HCT116 (cell line): Measurements from ENCODE around the gene INPP4A. TPM values are rescaled to one million over a fixed set of nuclear protein-coding genes. Genes with fewer than 3 reads are reported as not detected.

ENCODE experiments used
- ATAC-seq: fragments of 200-7000 bp; cut with Tn5 transposase; 2 replicates; pipeline ENCODE4 v1.9.1; 2020; ENCODE audit warnings: mild to moderate bottlenecking, moderate library complexity
- BruUV-seq: library from RNA; stranded (reverse); fragments of 400-500 nt; replicated peaks from 2 replicates; lab custom pipeline; 2021; lab: Mats Ljungman, UMichigan
- CTCF ChIA-PET: fragments of 300-600 bp; sonication (Branson Sonifier 250); formaldehyde crosslinking; loops from one replicate; lab custom pipeline; 2021; ENCODE audit warnings: antibody characterized with exemption; lab: Charles Lee
- POLR2A ChIA-PET: fragments of 300-600, 350-600 bp; sonication (Branson Sonifier 250); formaldehyde crosslinking; loops from one replicate; lab custom pipeline; 2021; ENCODE audit warnings: antibody characterized with exemption; lab: Charles Lee
- RAD21 ChIA-PET, 2 experiments: fragments of 300-600 bp; sonication (Branson Sonifier 250); formaldehyde crosslinking; loops; one replicate each; lab custom pipeline; 2023; ENCODE audit warnings: low total read pairs in 2 of 2; ENCODE audit not compliant: uncharacterized antibody in 2 of 2, unreplicated experiment in 2 of 2, low non-redundant PET in 1 of 2; lab: Charles Lee
- DNase-seq: peaks from one replicate; pipeline ENCODE4 v3.0.0-alpha.2; 2010; ENCODE audit warnings: low read depth, low spot score
- H2AFZ ChIP-seq: fragments of 200-600 bp; shearing (Covaris generic), sonication (generic); 2 replicates; pipeline ENCODE4 v1.6.1; 2017; ENCODE audit warnings: low read depth, mixed run types, mixed read lengths, antibody characterized with exemption, low read length; ENCODE audit not compliant: poor library complexity, severe bottlenecking
- H3K27ac ChIP-seq: 2 replicates; pipeline ENCODE4 v1.5.1; 2012; ENCODE audit warnings: low read depth, low read length
- H3K27me3 ChIP-seq: fragments of 200-600 bp; sonication (generic); 2 replicates; pipeline ENCODE4 v1.6.1; 2016; ENCODE audit warnings: mixed run types, low read length, mixed read lengths; ENCODE audit not compliant: insufficient read depth
- H3K36me3 ChIP-seq, 2 experiments: fragments of 200-500 bp in 1 of 2; fragments of 200-600 bp in 1 of 2; sonication (Bioruptor generic) in 1 of 2; sonication (generic) in 1 of 2; 2 replicates each; pipeline versions ENCODE4 v1.5.1 to v1.6.1; 2014 to 2016; ENCODE audit warnings: low read length in 2 of 2, inconsistent platforms in 1 of 2, mixed read lengths in 1 of 2, mixed run types in 1 of 2; ENCODE audit not compliant: insufficient read depth in 2 of 2, control insufficient read depth in 1 of 2
- H3K4me1 ChIP-seq, 2 experiments: fragments of 200-600 bp in 1 of 2; sonication (generic) in 1 of 2; 2 replicates each; pipeline versions ENCODE4 v1.5.1 to v1.6.1; 2012 to 2017; ENCODE audit warnings: low read length in 2 of 2, inconsistent platforms in 1 of 2, mild to moderate bottlenecking in 1 of 2, mixed read lengths in 1 of 2, mixed run types in 1 of 2, moderate library complexity in 1 of 2; ENCODE audit not compliant: insufficient read depth in 2 of 2, control insufficient read depth in 1 of 2
- H3K4me2 ChIP-seq: fragments of 200-600 bp; sonication (generic); 2 replicates; pipeline ENCODE4 v1.6.1; 2017; ENCODE audit warnings: mixed run types, low read length, mixed read lengths
- H3K4me3 ChIP-seq, 2 experiments: fragments of 200-600 bp in 1 of 2; sonication (generic) in 1 of 2; replicated peaks in 1 of 2; 2 replicates each; pipeline ENCODE4 v1.5.1; 2011 to 2016; ENCODE audit warnings: low read length in 2 of 2, control low read depth in 1 of 2, low read depth in 1 of 2, mild to moderate bottlenecking in 1 of 2, mixed read lengths in 1 of 2, mixed run types in 1 of 2
- H3K79me2 ChIP-seq: fragments of 200-600 bp; sonication (generic); 2 replicates; pipeline ENCODE4 v1.6.1; 2017; ENCODE audit warnings: mild to moderate bottlenecking, mixed run types, low read length, moderate library complexity, mixed read lengths; ENCODE audit not compliant: insufficient read depth
- H3K9ac ChIP-seq: fragments of 200-600 bp; sonication (generic); 2 replicates; pipeline ENCODE4 v1.6.1; 2016; ENCODE audit warnings: low read length, mixed read lengths
- H3K9me2 ChIP-seq: fragments of 200-600 bp; sonication (generic), shearing (Covaris generic); 2 replicates; pipeline ENCODE4 v1.6.1; 2017; ENCODE audit warnings: mixed run types, mild to moderate bottlenecking, moderate library complexity; ENCODE audit not compliant: insufficient read depth
- H3K9me3 ChIP-seq, 2 experiments: fragments of 200-500 bp in 1 of 2; fragments of 200-600 bp in 1 of 2; sonication (Bioruptor generic) in 1 of 2; sonication (generic) in 1 of 2; 2 replicates each; pipeline ENCODE4 v1.6.1; 2014 to 2017; ENCODE audit warnings: low read length in 2 of 2, mixed read lengths in 2 of 2, inconsistent platforms in 1 of 2, low read depth in 1 of 2, mild to moderate bottlenecking in 1 of 2, mixed run types in 1 of 2, moderate library complexity in 1 of 2; ENCODE audit not compliant: control insufficient read depth in 1 of 2, insufficient read depth in 1 of 2
- H4K20me1 ChIP-seq: fragments of 200-600 bp; sonication (generic), shearing (Covaris generic); 2 replicates; pipeline ENCODE4 v1.6.1; 2017; ENCODE audit warnings: mixed run types, mild to moderate bottlenecking, moderate library complexity; ENCODE audit not compliant: insufficient read depth
- ATF3 ChIP-seq: IDR thresholded peaks from 2 replicates; pipeline ENCODE4 v1.6.1; 2012
- EZH2phosphoT487 ChIP-seq: fragments of 200-600 bp; IDR thresholded peaks from 2 replicates; pipeline ENCODE4 v1.6.1; 2018; ENCODE audit warnings: antibody characterized with exemption, borderline replicate concordance
- FOSL1 ChIP-seq: IDR thresholded peaks from 2 replicates; pipeline ENCODE4 v1.6.1; 2012; ENCODE audit warnings: low read depth
- JUND ChIP-seq: IDR thresholded peaks from 2 replicates; pipeline ENCODE4 v1.6.1; 2012
- MAX ChIP-seq: IDR thresholded peaks from 2 replicates; pipeline ENCODE4 v1.6.1; 2012
- POLR2AphosphoS5 ChIP-seq: IDR thresholded peaks from 2 replicates; pipeline ENCODE4 v1.6.1; 2011; ENCODE audit warnings: mild to moderate bottlenecking, low read depth, low read length, moderate library complexity
- SP1 ChIP-seq: IDR thresholded peaks from 2 replicates; pipeline ENCODE4 v1.6.1; 2012; ENCODE audit warnings: low read depth
- SRF ChIP-seq: IDR thresholded peaks from 2 replicates; pipeline ENCODE4 v1.6.1; 2012; ENCODE audit warnings: low read depth
- TCF7L2 ChIP-seq: IDR thresholded peaks from 2 replicates; pipeline ENCODE4 v1.7.0; 2011; ENCODE audit warnings: borderline replicate concordance, inconsistent platforms; ENCODE audit not compliant: insufficient read depth, insufficient read length; ENCODE audit errors: extremely low read depth
- ZNF274 ChIP-seq: fragments of 200-500 bp; sonication (Bioruptor generic); IDR thresholded peaks from 2 replicates; pipeline ENCODE4 v1.6.1; 2014; ENCODE audit warnings: mild to moderate bottlenecking, low read depth, low read length, inconsistent platforms
- intact Hi-C: fragments of 100-400 bp; cut with micrococcal nuclease; formaldehyde crosslinking; loops from 2 replicates; pipeline ENCODE4 v1.10.0; 2022
- total RNA-seq: library from RNA; stranded (reverse); gene quantifications from one replicate; pipeline ENCODE4 v1.2.1, GENCODE V29; 2021; ENCODE audit not compliant: unreplicated experiment
- TF ChIP-seq, protein P1 (sequence below), 3 experiments: fragments of 200-600 bp in 1 of 3; sonication (generic) in 1 of 3; IDR thresholded peaks in 2 of 3; conservative IDR thresholded peaks in 1 of 3; 2 replicates each; pipeline ENCODE4 v1.5.1; 2012 to 2017; ENCODE audit warnings: low read depth in 2 of 3, low read length in 2 of 3, antibody characterized with exemption in 1 of 3, borderline replicate concordance in 1 of 3, control low read depth in 1 of 3, mild to moderate bottlenecking in 1 of 3, mixed read lengths in 1 of 3, mixed run types in 1 of 3, moderate library complexity in 1 of 3; ENCODE audit not compliant: insufficient read depth in 1 of 3
- TF ChIP-seq, protein P2 (sequence below): IDR thresholded peaks from 2 replicates; pipeline ENCODE4 v1.6.1; 2011; ENCODE audit warnings: mild to moderate bottlenecking, low read length, moderate library complexity; ENCODE audit not compliant: insufficient replicate concordance; ENCODE audit errors: extremely low read depth

Gene INPP4A
- total RNA-seq, 1 experiment from 2014 or later = 18.5 TPM

GRCh38 chr2:98570356-98570755 is 125.7 kb downstream of the INPP4A start:
- peaks cover 0 to 10% of the 10 kb centered on the region in 2 experiments; a peak in 1 of 4 replicates for H3K36me3 ChIP-seq
- H3K27ac ChIP-seq = no peak overlapping the region
- no peak overlapping the region for H3K9ac ChIP-seq
- ChIA-PET POLR2A (no interaction called here), RAD21 (no interaction called here), CTCF (no interaction called here)
- no peak for TF ChIP-seq MAX
- TF ChIP-seq FOSL1 = no peak
- TF ChIP-seq, protein P1, sequence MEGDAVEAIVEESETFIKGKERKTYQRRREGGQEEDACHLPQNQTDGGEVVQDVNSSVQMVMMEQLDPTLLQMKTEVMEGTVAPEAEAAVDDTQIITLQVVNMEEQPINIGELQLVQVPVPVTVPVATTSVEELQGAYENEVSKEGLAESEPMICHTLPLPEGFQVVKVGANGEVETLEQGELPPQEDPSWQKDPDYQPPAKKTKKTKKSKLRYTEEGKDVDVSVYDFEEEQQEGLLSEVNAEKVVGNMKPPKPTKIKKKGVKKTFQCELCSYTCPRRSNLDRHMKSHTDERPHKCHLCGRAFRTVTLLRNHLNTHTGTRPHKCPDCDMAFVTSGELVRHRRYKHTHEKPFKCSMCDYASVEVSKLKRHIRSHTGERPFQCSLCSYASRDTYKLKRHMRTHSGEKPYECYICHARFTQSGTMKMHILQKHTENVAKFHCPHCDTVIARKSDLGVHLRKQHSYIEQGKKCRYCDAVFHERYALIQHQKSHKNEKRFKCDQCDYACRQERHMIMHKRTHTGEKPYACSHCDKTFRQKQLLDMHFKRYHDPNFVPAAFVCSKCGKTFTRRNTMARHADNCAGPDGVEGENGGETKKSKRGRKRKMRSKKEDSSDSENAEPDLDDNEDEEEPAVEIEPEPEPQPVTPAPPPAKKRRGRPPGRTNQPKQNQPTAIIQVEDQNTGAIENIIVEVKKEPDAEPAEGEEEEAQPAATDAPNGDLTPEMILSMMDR (IDR thresholded peaks at IDR 0.05 in 2 of 3, conservative IDR thresholded peaks at IDR 0.05 in 1 of 3; ENCODE audit: borderline replicate concordance in 1 of 3, insufficient read depth in 1 of 3, low read depth in 2 of 3, low read length in 2 of 3) = no peak
- no peak for TF ChIP-seq EZH2phosphoT487
- TF ChIP-seq TCF7L2 = no peak
- TF ChIP-seq SP1 = no peak
- TF ChIP-seq ZNF274 = no peak
- TF ChIP-seq JUND = no peak
- TF ChIP-seq POLR2AphosphoS5 = no peak
- TF ChIP-seq ATF3 = no peak
- TF ChIP-seq, protein P2, sequence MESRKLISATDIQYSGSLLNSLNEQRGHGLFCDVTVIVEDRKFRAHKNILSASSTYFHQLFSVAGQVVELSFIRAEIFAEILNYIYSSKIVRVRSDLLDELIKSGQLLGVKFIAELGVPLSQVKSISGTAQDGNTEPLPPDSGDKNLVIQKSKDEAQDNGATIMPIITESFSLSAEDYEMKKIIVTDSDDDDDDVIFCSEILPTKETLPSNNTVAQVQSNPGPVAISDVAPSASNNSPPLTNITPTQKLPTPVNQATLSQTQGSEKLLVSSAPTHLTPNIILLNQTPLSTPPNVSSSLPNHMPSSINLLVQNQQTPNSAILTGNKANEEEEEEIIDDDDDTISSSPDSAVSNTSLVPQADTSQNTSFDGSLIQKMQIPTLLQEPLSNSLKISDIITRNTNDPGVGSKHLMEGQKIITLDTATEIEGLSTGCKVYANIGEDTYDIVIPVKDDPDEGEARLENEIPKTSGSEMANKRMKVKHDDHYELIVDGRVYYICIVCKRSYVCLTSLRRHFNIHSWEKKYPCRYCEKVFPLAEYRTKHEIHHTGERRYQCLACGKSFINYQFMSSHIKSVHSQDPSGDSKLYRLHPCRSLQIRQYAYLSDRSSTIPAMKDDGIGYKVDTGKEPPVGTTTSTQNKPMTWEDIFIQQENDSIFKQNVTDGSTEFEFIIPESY = no peak
- TF ChIP-seq SRF = no peak
- no peaks in the 10 kb centered on the region for H3K4me1 ChIP-seq
- no peak overlapping the region for H2AFZ ChIP-seq
- H3K9me3 ChIP-seq = no peaks in the 10 kb centered on the region
- no peaks in the 10 kb centered on the region for H3K79me2 ChIP-seq
- no peak for ATAC-seq
- H3K4me3 ChIP-seq = no peak overlapping the region
- intact Hi-C loops = no loop called here
- no TSS peak for BruUV-seq
- H3K9me2 ChIP-seq = no peaks in the 10 kb centered on the region
- H4K20me1 ChIP-seq = no peaks in the 10 kb centered on the region
- no peaks in the 10 kb centered on the region for H3K27me3 ChIP-seq
- DNase-seq = no peak
- no peak overlapping the region for H3K4me2 ChIP-seq
